Measurements from ENCODE around the gene NTRK2. TPM values are rescaled to one million over a fixed set of nuclear protein-coding genes. Genes with fewer than 3 reads are reported as not detected.

NTRK2 gene
- total RNA-seq, 6 experiments from 2014 or later, result 0.11 to 0.83 (median 0.25) TPM

DNA sequence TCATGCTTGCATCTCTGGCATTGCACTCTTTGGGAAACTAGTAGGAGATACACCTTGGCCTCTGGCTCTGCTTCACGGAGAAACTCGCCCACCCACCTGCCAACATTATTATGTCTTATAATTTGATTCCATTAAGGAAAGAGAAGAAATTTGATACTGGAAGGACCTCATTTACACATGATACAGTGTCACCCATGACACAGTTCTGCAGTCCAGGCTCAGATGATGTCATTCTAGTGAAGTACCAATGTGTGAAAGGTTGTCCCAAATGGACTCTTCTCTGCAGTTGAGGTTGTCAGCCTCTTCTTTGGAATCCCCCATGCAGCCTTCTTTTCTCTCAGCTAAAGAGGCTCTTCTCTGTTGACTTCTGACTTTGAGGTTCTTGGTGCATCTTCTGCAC lies 329.1 kb downstream of the NTRK2 start:
- Mint-ChIP-seq H3K36me3 (ENCODE audit: low read depth) (no peaks in the 10 kb centered on the region), H3K4me1 (ENCODE audit: low read depth) (no peaks in the 10 kb centered on the region), H3K27ac (no peak overlapping the region), H3K27me3 (ENCODE audit: insufficient read depth) (peaks cover 1% of the 10 kb centered on the region), H3K4me3 (no peak overlapping the region), H3K9me3 (peaks cover 32% of the 10 kb centered on the region)
- TF ChIP-seq, protein P1, sequence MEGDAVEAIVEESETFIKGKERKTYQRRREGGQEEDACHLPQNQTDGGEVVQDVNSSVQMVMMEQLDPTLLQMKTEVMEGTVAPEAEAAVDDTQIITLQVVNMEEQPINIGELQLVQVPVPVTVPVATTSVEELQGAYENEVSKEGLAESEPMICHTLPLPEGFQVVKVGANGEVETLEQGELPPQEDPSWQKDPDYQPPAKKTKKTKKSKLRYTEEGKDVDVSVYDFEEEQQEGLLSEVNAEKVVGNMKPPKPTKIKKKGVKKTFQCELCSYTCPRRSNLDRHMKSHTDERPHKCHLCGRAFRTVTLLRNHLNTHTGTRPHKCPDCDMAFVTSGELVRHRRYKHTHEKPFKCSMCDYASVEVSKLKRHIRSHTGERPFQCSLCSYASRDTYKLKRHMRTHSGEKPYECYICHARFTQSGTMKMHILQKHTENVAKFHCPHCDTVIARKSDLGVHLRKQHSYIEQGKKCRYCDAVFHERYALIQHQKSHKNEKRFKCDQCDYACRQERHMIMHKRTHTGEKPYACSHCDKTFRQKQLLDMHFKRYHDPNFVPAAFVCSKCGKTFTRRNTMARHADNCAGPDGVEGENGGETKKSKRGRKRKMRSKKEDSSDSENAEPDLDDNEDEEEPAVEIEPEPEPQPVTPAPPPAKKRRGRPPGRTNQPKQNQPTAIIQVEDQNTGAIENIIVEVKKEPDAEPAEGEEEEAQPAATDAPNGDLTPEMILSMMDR (IDR thresholded peaks at IDR 0.05), result no peak
- DNase-seq, result no peak

- TF ChIP-seq, protein P1 (IDR thresholded peaks at IDR 0.05), result no peak
- Mint-ChIP-seq H3K27me3 (ENCODE audit: insufficient read depth) (no peaks in the 10 kb centered on the region; the same call in 1 of the 2 replicates), H3K9me3 (peaks cover 33% of the 10 kb centered on the region), H3K4me1 (ENCODE audit: low read depth) (no peaks in the 10 kb centered on the region), H3K27ac (no peak overlapping the region), H3K4me3 (no peak overlapping the region), H3K36me3 (ENCODE audit: low read depth) (no peaks in the 10 kb centered on the region)
- no peak for DNase-seq
These were observed 330.3 kb downstream of the NTRK2 start for GRCh38 chr9:84999788-85000187.

DNA sequence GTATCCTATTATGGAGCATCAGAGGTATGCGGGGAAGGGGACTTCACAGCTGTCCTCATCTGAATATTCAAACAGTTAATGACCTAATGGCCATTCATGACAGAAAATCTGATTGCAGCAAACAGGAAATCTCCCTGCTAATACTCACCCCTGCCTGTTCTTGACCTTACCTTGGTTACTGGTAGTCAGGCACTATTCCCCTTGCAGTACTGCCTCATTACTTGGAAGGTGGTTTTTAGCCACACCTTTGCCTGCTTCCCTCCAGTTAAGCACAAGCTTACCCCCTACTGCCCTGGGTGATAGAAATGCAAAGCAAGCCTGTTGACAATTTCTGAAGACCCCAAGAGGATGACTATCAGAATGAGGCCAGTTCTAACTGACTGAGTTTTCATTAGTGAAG lies 332.4 kb downstream of the NTRK2 start:
- Mint-ChIP-seq H3K4me3 (no peak overlapping the region), H3K36me3 (ENCODE audit: low read depth) (no peaks in the 10 kb centered on the region), H3K27ac (no peak overlapping the region), H3K27me3 (ENCODE audit: insufficient read depth) (no peaks in the 10 kb centered on the region; the same call in 1 of the 2 replicates), H3K4me1 (ENCODE audit: low read depth) (no peaks in the 10 kb centered on the region), H3K9me3 (peaks cover 33% of the 10 kb centered on the region)
- TF ChIP-seq, protein P1 (IDR thresholded peaks at IDR 0.05), result no peak
- DNase-seq, result no peak

- TF ChIP-seq, protein P1 (IDR thresholded peaks at IDR 0.05), result no peak
- H3K27ac Mint-ChIP-seq, result no peak overlapping the region
- no peak overlapping the region for H3K4me3 Mint-ChIP-seq
- H3K27me3 Mint-ChIP-seq (ENCODE audit: insufficient read depth), result no peaks in the 10 kb centered on the region; the same call in 1 of the 2 replicates
- H3K36me3 Mint-ChIP-seq (ENCODE audit: low read depth), result no peaks in the 10 kb centered on the region
- no peaks in the 10 kb centered on the region for H3K4me1 Mint-ChIP-seq (ENCODE audit: low read depth)
- DNase-seq, result no peak
- peaks cover 35% of the 10 kb centered on the region for H3K9me3 Mint-ChIP-seq
These were observed 335.4 kb downstream of the NTRK2 start for GRCh38 chr9:85004818-85005413.

DNA sequence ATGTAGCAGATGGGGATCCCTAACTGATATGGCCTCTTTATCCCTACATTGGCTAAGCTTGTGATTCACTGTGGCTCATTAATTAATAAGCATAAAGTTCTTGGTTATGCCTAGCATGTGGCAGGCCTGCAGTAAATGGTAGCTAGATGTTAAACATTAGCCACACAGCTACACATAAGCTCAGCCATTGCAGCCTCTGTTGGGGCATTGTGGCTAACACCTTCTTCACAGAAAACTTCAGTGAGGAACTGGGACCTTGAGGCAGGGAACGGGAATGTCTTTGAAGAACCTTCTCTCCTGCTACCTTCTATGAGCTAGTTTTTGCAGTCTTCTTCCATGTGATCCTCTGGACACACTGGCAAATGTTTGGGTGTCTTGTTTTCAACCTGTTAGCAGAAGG lies 338.2 kb downstream of the NTRK2 start:
- no peaks in the 10 kb centered on the region for H3K36me3 Mint-ChIP-seq (ENCODE audit: low read depth)
- no peaks in the 10 kb centered on the region; the same call in 1 of the 2 replicates for H3K27me3 Mint-ChIP-seq (ENCODE audit: insufficient read depth)
- no peaks in the 10 kb centered on the region for H3K4me1 Mint-ChIP-seq (ENCODE audit: low read depth)
- no peak for DNase-seq
- H3K4me3 Mint-ChIP-seq, result no peak overlapping the region
- TF ChIP-seq, protein P1 (IDR thresholded peaks at IDR 0.05), result no peak
- no peak overlapping the region for H3K27ac Mint-ChIP-seq
- H3K9me3 Mint-ChIP-seq, result peaks cover 22% of the 10 kb centered on the region

Measured in HFFc6 (cell line).